ENCODE data around the gene IL6R.

Gene IL6R

DNA sequence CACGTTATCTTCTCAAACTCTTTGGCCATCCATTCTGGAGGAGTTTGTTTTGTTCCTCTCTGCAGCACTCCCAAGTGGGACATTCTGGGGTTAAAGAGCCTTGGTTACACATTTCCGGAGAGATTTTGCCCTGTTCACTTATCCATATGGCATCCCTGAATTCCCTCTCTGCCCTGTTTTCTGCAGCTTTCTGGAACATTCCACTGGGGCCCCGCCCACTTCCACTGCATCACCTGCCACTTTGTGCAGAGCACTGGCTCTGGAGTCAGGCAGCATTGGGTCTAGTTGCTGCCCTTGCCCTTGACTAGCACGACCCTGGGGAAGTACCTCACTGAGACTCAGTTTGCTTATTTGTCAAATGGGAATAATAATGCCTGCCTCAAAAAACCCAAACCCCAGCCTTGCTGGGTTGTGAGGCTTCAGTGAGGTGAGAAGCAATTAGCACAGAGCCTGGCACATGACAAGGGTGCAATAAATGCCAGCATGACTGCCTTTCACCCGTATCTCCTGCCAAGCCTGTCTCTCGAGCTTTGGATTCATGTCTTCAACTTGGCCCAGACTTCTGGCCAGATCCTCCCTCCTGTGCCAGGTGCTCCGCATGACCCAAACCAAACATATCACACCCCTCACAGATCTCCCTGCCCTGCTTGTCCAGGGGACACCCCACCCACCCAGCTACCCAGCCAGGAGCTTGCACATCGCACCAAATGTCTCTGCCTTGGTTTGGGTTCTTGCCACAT is 38.3 kb downstream of the IL6R start:
- TF ChIP-seq BACH2 (CRISPR knock-in tag; IDR thresholded peaks at IDR 0.05; ENCODE audit: borderline replicate concordance) = no peak
- TF ChIP-seq ZNF8 (CRISPR knock-in tag; IDR thresholded peaks at IDR 0.05) = no peak
- no peak for TF ChIP-seq PPARA (CRISPR knock-in tag; IDR thresholded peaks at IDR 0.05; ENCODE audit: borderline replicate concordance)
- TF ChIP-seq GLIS3 (CRISPR knock-in tag; IDR thresholded peaks at IDR 0.05) = no peak
- TF ChIP-seq CSDC2 (CRISPR knock-in tag; IDR thresholded peaks at IDR 0.05) = no peak
- TF ChIP-seq, protein P1, sequence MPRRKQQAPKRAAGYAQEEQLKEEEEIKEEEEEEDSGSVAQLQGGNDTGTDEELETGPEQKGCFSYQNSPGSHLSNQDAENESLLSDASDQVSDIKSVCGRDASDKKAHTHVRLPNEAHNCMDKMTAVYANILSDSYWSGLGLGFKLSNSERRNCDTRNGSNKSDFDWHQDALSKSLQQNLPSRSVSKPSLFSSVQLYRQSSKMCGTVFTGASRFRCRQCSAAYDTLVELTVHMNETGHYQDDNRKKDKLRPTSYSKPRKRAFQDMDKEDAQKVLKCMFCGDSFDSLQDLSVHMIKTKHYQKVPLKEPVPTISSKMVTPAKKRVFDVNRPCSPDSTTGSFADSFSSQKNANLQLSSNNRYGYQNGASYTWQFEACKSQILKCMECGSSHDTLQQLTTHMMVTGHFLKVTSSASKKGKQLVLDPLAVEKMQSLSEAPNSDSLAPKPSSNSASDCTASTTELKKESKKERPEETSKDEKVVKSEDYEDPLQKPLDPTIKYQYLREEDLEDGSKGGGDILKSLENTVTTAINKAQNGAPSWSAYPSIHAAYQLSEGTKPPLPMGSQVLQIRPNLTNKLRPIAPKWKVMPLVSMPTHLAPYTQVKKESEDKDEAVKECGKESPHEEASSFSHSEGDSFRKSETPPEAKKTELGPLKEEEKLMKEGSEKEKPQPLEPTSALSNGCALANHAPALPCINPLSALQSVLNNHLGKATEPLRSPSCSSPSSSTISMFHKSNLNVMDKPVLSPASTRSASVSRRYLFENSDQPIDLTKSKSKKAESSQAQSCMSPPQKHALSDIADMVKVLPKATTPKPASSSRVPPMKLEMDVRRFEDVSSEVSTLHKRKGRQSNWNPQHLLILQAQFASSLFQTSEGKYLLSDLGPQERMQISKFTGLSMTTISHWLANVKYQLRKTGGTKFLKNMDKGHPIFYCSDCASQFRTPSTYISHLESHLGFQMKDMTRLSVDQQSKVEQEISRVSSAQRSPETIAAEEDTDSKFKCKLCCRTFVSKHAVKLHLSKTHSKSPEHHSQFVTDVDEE (CRISPR knock-in tag; IDR thresholded peaks at IDR 0.05) = no peak
- TF ChIP-seq, protein P2, sequence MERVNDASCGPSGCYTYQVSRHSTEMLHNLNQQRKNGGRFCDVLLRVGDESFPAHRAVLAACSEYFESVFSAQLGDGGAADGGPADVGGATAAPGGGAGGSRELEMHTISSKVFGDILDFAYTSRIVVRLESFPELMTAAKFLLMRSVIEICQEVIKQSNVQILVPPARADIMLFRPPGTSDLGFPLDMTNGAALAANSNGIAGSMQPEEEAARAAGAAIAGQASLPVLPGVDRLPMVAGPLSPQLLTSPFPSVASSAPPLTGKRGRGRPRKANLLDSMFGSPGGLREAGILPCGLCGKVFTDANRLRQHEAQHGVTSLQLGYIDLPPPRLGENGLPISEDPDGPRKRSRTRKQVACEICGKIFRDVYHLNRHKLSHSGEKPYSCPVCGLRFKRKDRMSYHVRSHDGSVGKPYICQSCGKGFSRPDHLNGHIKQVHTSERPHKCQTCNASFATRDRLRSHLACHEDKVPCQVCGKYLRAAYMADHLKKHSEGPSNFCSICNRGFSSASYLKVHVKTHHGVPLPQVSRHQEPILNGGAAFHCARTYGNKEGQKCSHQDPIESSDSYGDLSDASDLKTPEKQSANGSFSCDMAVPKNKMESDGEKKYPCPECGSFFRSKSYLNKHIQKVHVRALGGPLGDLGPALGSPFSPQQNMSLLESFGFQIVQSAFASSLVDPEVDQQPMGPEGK (CRISPR knock-in tag; IDR thresholded peaks at IDR 0.05; ENCODE audit: borderline replicate concordance) = no peak
- TF ChIP-seq, protein P3, sequence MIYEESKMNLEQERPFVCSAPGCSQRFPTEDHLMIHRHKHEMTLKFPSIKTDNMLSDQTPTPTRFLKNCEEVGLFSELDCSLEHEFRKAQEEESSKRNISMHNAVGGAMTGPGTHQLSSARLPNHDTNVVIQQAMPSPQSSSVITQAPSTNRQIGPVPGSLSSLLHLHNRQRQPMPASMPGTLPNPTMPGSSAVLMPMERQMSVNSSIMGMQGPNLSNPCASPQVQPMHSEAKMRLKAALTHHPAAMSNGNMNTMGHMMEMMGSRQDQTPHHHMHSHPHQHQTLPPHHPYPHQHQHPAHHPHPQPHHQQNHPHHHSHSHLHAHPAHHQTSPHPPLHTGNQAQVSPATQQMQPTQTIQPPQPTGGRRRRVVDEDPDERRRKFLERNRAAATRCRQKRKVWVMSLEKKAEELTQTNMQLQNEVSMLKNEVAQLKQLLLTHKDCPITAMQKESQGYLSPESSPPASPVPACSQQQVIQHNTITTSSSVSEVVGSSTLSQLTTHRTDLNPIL (CRISPR knock-in tag; IDR thresholded peaks at IDR 0.05; ENCODE audit: low read depth) = no peak
- TF ChIP-seq, protein P4, sequence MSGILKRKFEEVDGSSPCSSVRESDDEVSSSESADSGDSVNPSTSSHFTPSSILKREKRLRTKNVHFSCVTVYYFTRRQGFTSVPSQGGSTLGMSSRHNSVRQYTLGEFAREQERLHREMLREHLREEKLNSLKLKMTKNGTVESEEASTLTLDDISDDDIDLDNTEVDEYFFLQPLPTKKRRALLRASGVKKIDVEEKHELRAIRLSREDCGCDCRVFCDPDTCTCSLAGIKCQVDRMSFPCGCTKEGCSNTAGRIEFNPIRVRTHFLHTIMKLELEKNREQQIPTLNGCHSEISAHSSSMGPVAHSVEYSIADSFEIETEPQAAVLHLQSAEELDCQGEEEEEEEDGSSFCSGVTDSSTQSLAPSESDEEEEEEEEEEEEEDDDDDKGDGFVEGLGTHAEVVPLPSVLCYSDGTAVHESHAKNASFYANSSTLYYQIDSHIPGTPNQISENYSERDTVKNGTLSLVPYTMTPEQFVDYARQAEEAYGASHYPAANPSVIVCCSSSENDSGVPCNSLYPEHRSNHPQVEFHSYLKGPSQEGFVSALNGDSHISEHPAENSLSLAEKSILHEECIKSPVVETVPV (CRISPR knock-in tag; IDR thresholded peaks at IDR 0.05) = no peak
- no peak for TF ChIP-seq ISL1 (CRISPR knock-in tag; IDR thresholded peaks at IDR 0.05)
- TF ChIP-seq RARB (CRISPR knock-in tag; IDR thresholded peaks at IDR 0.05) = no peak
- TF ChIP-seq TCF4 (CRISPR knock-in tag; IDR thresholded peaks at IDR 0.05; ENCODE audit: borderline replicate concordance) = no peak
- no peak for TF ChIP-seq ESRRG (CRISPR knock-in tag; IDR thresholded peaks at IDR 0.05)
- no peak for TF ChIP-seq ARNTL (CRISPR knock-in tag; IDR thresholded peaks at IDR 0.05; ENCODE audit: borderline replicate concordance, low read depth)
- TF ChIP-seq ZNF70 (CRISPR knock-in tag; IDR thresholded peaks at IDR 0.05) = no peak
- no peak for TF ChIP-seq ZFP3 (CRISPR knock-in tag; IDR thresholded peaks at IDR 0.05)
- TF ChIP-seq OSR1 (CRISPR knock-in tag; IDR thresholded peaks at IDR 0.05) = no peak
- no peak for TF ChIP-seq ZC3H10 (CRISPR knock-in tag; IDR thresholded peaks at IDR 0.05)
- TF ChIP-seq, protein P5, sequence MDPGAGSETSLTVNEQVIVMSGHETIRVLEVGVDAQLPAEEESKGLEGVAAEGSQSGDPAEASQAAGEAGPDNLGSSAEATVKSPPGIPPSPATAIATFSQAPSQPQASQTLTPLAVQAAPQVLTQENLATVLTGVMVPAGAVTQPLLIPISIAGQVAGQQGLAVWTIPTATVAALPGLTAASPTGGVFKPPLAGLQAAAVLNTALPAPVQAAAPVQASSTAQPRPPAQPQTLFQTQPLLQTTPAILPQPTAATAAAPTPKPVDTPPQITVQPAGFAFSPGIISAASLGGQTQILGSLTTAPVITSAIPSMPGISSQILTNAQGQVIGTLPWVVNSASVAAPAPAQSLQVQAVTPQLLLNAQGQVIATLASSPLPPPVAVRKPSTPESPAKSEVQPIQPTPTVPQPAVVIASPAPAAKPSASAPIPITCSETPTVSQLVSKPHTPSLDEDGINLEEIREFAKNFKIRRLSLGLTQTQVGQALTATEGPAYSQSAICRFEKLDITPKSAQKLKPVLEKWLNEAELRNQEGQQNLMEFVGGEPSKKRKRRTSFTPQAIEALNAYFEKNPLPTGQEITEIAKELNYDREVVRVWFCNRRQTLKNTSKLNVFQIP (CRISPR knock-in tag; IDR thresholded peaks at IDR 0.05; ENCODE audit: borderline replicate concordance, low read depth) = no peak

DNA sequence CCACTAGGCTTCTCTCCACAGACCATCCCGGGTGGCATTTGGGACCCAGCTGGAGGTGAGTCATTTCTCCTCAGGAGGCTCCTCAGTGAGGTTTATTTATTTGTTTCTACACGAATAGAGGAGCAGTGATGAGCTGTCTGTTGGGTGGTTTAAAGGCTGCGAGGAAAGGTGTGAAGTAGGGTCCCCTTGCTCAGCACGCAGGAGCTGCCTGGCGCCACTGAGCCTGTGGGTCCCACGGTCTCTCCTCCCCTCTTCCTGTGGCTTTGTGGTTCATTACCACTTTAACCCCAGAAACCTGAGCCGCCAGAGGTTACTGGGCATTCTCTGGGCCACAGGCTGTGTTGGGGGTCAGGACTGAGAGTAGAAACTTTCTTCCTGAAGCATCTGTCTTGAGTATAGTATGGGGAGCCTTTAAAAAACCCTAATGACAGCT is 39.9 kb downstream of the IL6R start:
- ATAC-seq = peak; percentile 58
- TF ChIP-seq RARB (CRISPR knock-in tag; IDR thresholded peaks at IDR 0.05) (no peak), ESRRG (CRISPR knock-in tag; IDR thresholded peaks at IDR 0.05) (no peak), BACH2 (CRISPR knock-in tag; IDR thresholded peaks at IDR 0.05; ENCODE audit: borderline replicate concordance) (no peak), ZNF8 (CRISPR knock-in tag; IDR thresholded peaks at IDR 0.05) (no peak), OSR1 (CRISPR knock-in tag; IDR thresholded peaks at IDR 0.05) (no peak), PPARA (CRISPR knock-in tag; IDR thresholded peaks at IDR 0.05; ENCODE audit: borderline replicate concordance) (no peak), ISL1 (CRISPR knock-in tag; IDR thresholded peaks at IDR 0.05) (no peak), ZNF70 (CRISPR knock-in tag; IDR thresholded peaks at IDR 0.05) (no peak), ZC3H10 (CRISPR knock-in tag; IDR thresholded peaks at IDR 0.05) (no peak), TOX (CRISPR knock-in tag; IDR thresholded peaks at IDR 0.05; ENCODE audit: borderline replicate concordance) (no peak)
- TF ChIP-seq, protein P5 (CRISPR knock-in tag; IDR thresholded peaks at IDR 0.05; ENCODE audit: borderline replicate concordance, low read depth) = no peak
- TF ChIP-seq, protein P1 (CRISPR knock-in tag; IDR thresholded peaks at IDR 0.05) = no peak
- TF ChIP-seq, protein P4 (CRISPR knock-in tag; IDR thresholded peaks at IDR 0.05) = no peak

More for the DNA sequence above, 38.3 kb downstream of the IL6R start:
- ATAC-seq = no peak

Data from SK-N-SH treated with all-trans-retinoic acid at 6 μM for 48 hours (cell line).